ENCODE data around the gene NELFCD. TPM values are rescaled to one million over a fixed set of nuclear protein-coding genes. Genes with fewer than 3 reads are reported as not detected.

The NELFCD gene
- total and polyA plus RNA-seq, 10 of the 15 experiments (the other 5 are each of a cell fraction or from before 2014, with no cell fraction given), result 8.9 to 109 (median 82.9) TPM

- TF ChIP-seq ATF3 (IDR thresholded peaks at IDR 0.05; ENCODE audit: borderline replicate concordance, extremely low read depth, low read depth, low read length) (no peak), NRF1 (conservative IDR thresholded peaks at IDR 0.05; ENCODE audit: low read depth, low read length) (no peak), POLR2AphosphoS5 (IDR thresholded peaks at IDR 0.05; ENCODE audit: low read length) (peak; percentile 94), HCFC1 (IDR thresholded peaks at IDR 0.05; ENCODE audit: low read length) (peak; percentile 9; the same call in 1 of the 2 replicates), RBBP5 (conservative IDR thresholded peaks at IDR 0.05) (no peak), WRNIP1 (IDR thresholded peaks at IDR 0.05; ENCODE audit: borderline replicate concordance, low read depth, low read length) (no peak)
These were observed 51.1 kb downstream of the NELFCD start, which contains the start of gene ATP5F1E (continued) for GRCh38 chr20:59032023-59032712.

- CTCF ChIA-PET, result interaction anchor here (0.9 to 1.9 kb wide), 7 partner anchors 9 to 163 kb away, joined by 3 to 5 read pairs (median 3); partner anchors contain the start of gene PRELID3B
- no peaks in the 10 kb centered on the region for H3K27me3 ChIP-seq (replicated peaks in 1 of 2; ENCODE audit: control insufficient read depth in 2 of 2, insufficient read depth in 2 of 2, low read length in 1 of 2)
- intact Hi-C loops (cut with micrococcal nuclease; ENCODE audit: unreplicated experiment) (loop anchor here (1.0 to 10.0 kb wide), 5 partner anchors 25 to 378 kb away; partner anchors contain the start of genes CTSZ, NELFCD and STX16), in situ Hi-C loops (cut with MboI) (no loop called here)
- peak overlapping the region; percentile 27 for H2AFZ ChIP-seq (ENCODE audit: control insufficient read depth, low read depth, low read length)
- peak overlapping the region; percentile 63 for H3K9ac ChIP-seq (ENCODE audit: control insufficient read depth, insufficient read depth, low read length)
- RAD21 ChIA-PET (ENCODE audit: unreplicated experiment), result interaction anchor here (1.0 to 2.5 kb wide), 12 partner anchors 8 to 382 kb away, joined by 3 to 19 read pairs (median 9); partner anchors contain the start of genes NELFCD and STX16
- BruUV-seq (replicated peaks), result TSS peak; percentile 97
- peak overlapping the region; percentile 73 for H3K4me3 ChIP-seq
- DNase-seq (ENCODE audit: low read depth, low spot score) (no peak), FAIRE-seq (no peak), ATAC-seq (no peak; the same call in 2 of the 3 replicates)
- H3K4me1 ChIP-seq (ENCODE audit: control insufficient read depth, insufficient read depth, low read length), result no peaks in the 10 kb centered on the region; the same call in 1 of the 2 replicates
- TF ChIP-seq RBBP5 (conservative IDR thresholded peaks at IDR 0.05) (no peak), IKZF2 (IDR thresholded peaks at IDR 0.05) (peak in 1 of 2 experiments; percentile 15; a peak in 2 of 4 replicates), ETV6 (conservative IDR thresholded peaks at IDR 0.05 in 1 of 2, IDR thresholded peaks at IDR 0.05 in 1 of 2; ENCODE audit: borderline replicate concordance in 1 of 2, low read depth in 1 of 2) (peak in 1 of 2 experiments; percentile 72; a peak in 1 of 4 replicates), EED (IDR thresholded peaks at IDR 0.05; ENCODE audit: low read depth) (0 out of 2 replicates have a peak, but pooled peaks have one; percentile 10), CBX3 (IDR thresholded peaks at IDR 0.05; ENCODE audit: borderline replicate concordance, low read depth) (no peak), RB1 (IDR thresholded peaks at IDR 0.05; ENCODE audit: borderline replicate concordance) (no peak), HCFC1 (IDR thresholded peaks at IDR 0.05; ENCODE audit: low read length) (peak; percentile 4; the same call in 1 of the 2 replicates), CTCF (IDR thresholded peaks at IDR 0.05 in 2 of 3, conservative IDR thresholded peaks at IDR 0.05 in 1 of 3; ENCODE audit: control insufficient read depth in 2 of 3, extremely low read depth in 1 of 3, insufficient read depth in 1 of 3, low read depth in 3 of 3, low read length in 3 of 3) (0 out of 6 replicates have a peak, but pooled peaks of 1 of the 3 experiments have one; percentile 5), MYC (IDR thresholded peaks at IDR 0.05; ENCODE audit: insufficient read depth, insufficient read length, insufficient replicate concordance, low read length, severe bottlenecking) (no peak), NKRF (conservative IDR thresholded peaks at IDR 0.05) (0 out of 2 replicates have a peak, but pooled peaks have one; percentile 62)
- peak overlapping the region; percentile 86 for H3K4me2 ChIP-seq (ENCODE audit: control insufficient read depth, insufficient read depth)
- H3K79me2 ChIP-seq (ENCODE audit: control insufficient read depth, insufficient read depth, low read length), result peaks cover 59% of the 10 kb centered on the region
- no peaks in the 10 kb centered on the region for H3K9me3 ChIP-seq (replicated peaks; ENCODE audit: control insufficient read depth, insufficient read depth, low read length)
- peak overlapping the region; percentile 71 for H3K27ac ChIP-seq (ENCODE audit: control insufficient read depth, insufficient read depth)
- POLR2A ChIA-PET, result interaction anchor here (0.6 to 6.0 kb wide), 13 partner anchors 10 to 143 kb away, joined by 3 to 40 read pairs (median 5); partner anchors contain the start of genes NELFCD and PRELID3B
- no peaks in the 10 kb centered on the region for H4K20me1 ChIP-seq (ENCODE audit: control insufficient read depth, insufficient read depth)
- peaks cover 10 to 21% of the 10 kb centered on the region in 2 experiments for H3K36me3 ChIP-seq (ENCODE audit: control insufficient read depth in 2 of 2, insufficient read depth in 2 of 2, low read length in 1 of 2)
- SMC1A ChIA-PET (ENCODE audit: uncharacterized antibody, unreplicated experiment), result interaction anchor here (0.9 to 2.0 kb wide), 7 partner anchors 8 to 125 kb away, joined by 3 to 22 read pairs (median 9); no protein-coding TSS in a partner anchor
- under 1% methylated on average over 13 of the region's 13 CpGs for WGBS (ENCODE audit: insufficient coverage, insufficient replicate concordance, low lambda C conversion rate, missing lambda C conversion rate)
These were observed 51.6 kb downstream of the NELFCD start for GRCh38 chr20:59032713-59033059.
